CD4-positive, alpha-beta T cell (primary cell): ENCODE results near the gene CYB5R3. TPM values are rescaled to one million over a fixed set of nuclear protein-coding genes. Genes with fewer than 3 reads are reported as not detected.
"Not testable (repeated sequence)": the region's sequence is repeated elsewhere in the genome, so short reads cannot be mapped to it uniquely, and the experiment has no call there.

Source experiments
- ATAC-seq: fragments of 200-7000 bp; cut with Tn5 transposase; one replicate; pipeline ENCODE4 v1.10.0; 2022; ENCODE audit warnings: mild to moderate bottlenecking; ENCODE audit not compliant: poor library complexity
- CTCF ChIA-PET: fragments of 350-600 bp; sonication (Branson Sonifier 250); formaldehyde crosslinking; loops from one replicate; lab custom pipeline; 2021; ENCODE audit warnings: antibody characterized with exemption, inconsistent platforms; lab: Charles Lee
- POLR2A ChIA-PET: fragments of 350-600 bp; sonication (Branson Sonifier 250); formaldehyde crosslinking; loops from one replicate; lab custom pipeline; 2021; ENCODE audit warnings: antibody characterized with exemption, inconsistent platforms; lab: Charles Lee
- DNase-seq, 14 experiments: peaks; one replicate each; pipeline ENCODE4 v3.0.0-alpha.2; 2013 to 2020; ENCODE audit warnings: mixed read lengths in 2 of 14
- H3K27ac ChIP-seq, 2 donors: one replicate each; pipeline versions ENCODE4 v1.5.1 to v1.7.0; 2013; ENCODE audit warnings: low read length in 2 of 2, low read depth in 1 of 2, mild to moderate bottlenecking in 1 of 2
- H3K27me3 ChIP-seq, 2 experiments: 1 replicate in 1 of 2; 2 replicates in 1 of 2; pipeline versions ENCODE4 v1.6.1 to v1.7.0; 2013; ENCODE audit warnings: low read length in 2 of 2, control low read depth in 1 of 2, mild to moderate bottlenecking in 1 of 2, moderate library complexity in 1 of 2; ENCODE audit not compliant: insufficient read depth in 2 of 2, control insufficient read depth in 1 of 2
- H3K36me3 ChIP-seq: one replicate; pipeline ENCODE4 v1.6.1; 2013; ENCODE audit warnings: low read length, control low read depth; ENCODE audit not compliant: insufficient read depth
- H3K4me1 ChIP-seq: one replicate; pipeline ENCODE4 v1.6.1; 2013; ENCODE audit warnings: low read length, control low read depth; ENCODE audit not compliant: insufficient read depth
- H3K4me3 ChIP-seq: one replicate; pipeline ENCODE4 v1.5.1; 2013; ENCODE audit warnings: mild to moderate bottlenecking, low read length, moderate library complexity
- H3K9me3 ChIP-seq, 2 experiments: 1 replicate in 1 of 2; 2 replicates in 1 of 2; pipeline versions ENCODE4 v1.6.1 to v1.7.0; 2013; ENCODE audit warnings: low read length in 2 of 2, mild to moderate bottlenecking in 2 of 2, control low read depth in 1 of 2, moderate library complexity in 1 of 2; ENCODE audit not compliant: control insufficient read depth in 1 of 2, insufficient read depth in 1 of 2
- H3K27ac Mint-ChIP-seq: one replicate; pipeline ENCODE4 v1.8.0; 2020; ENCODE audit warnings: mixed read lengths
- H3K27me3 Mint-ChIP-seq: one replicate; pipeline ENCODE4 v1.8.0; 2021; ENCODE audit warnings: mixed read lengths
- H3K36me3 Mint-ChIP-seq: one replicate; pipeline ENCODE4 v1.8.0; 2021; ENCODE audit warnings: low read depth, mixed read lengths
- H3K4me1 Mint-ChIP-seq: one replicate; pipeline ENCODE4 v1.8.0; 2021; ENCODE audit warnings: low read depth, mixed read lengths
- H3K4me3 Mint-ChIP-seq: one replicate; pipeline ENCODE4 v1.8.0; 2020; ENCODE audit warnings: mild to moderate bottlenecking, mixed read lengths
- H3K9me3 Mint-ChIP-seq: one replicate; pipeline ENCODE4 v1.8.0; 2020; ENCODE audit warnings: mixed read lengths
- intact Hi-C, 2 experiments: fragments of 100-400 bp; cut with DNase I in 1 of 2; cut with micrococcal nuclease in 1 of 2; formaldehyde crosslinking; loops; one replicate each; pipeline versions ENCODE4 v1.15.1 to v1.9.0; 2023 to 2025; cut with DNase I, micrococcal nuclease
- total RNA-seq, 174 experiments: library from RNA in 2 of 174; stranded (reverse) in 2 of 174; gene quantifications; one replicate each; pipeline ENCODE4 v1.2.3 and lab custom pipeline; 2021 to 2026
- TF ChIP-seq, protein P1 (sequence below): fragments of 200-600 bp; IDR thresholded peaks from one replicate; pipeline ENCODE4 v1.8.0; 2022; ENCODE audit warnings: antibody characterized with exemption, mild to moderate bottlenecking

Gene CYB5R3
- total RNA-seq, 2 experiments from 2014 or later: 39.8 to 41.2 TPM

DNA sequence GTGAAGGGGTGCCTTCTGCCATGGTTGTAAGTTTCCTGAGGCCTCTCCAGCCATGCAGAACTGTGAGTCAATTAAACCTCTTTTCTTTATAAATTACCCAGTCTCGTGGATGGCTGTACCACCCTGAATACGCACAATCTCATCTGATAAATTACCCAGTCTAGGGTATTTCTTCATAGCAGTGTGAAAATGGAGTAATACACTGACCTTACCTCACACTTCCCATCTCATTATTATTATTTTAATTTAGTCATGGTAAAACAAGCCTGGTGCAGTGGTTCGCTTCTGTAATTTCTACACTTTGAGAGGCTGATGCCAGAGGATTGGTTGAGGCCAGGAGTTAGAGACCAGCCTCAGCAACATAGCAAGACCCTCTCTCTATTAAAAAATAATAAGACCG is 30.5 kb upstream of the CYB5R3 start:
- no peaks in the 10 kb centered on the region for H3K36me3 Mint-ChIP-seq

DNA sequence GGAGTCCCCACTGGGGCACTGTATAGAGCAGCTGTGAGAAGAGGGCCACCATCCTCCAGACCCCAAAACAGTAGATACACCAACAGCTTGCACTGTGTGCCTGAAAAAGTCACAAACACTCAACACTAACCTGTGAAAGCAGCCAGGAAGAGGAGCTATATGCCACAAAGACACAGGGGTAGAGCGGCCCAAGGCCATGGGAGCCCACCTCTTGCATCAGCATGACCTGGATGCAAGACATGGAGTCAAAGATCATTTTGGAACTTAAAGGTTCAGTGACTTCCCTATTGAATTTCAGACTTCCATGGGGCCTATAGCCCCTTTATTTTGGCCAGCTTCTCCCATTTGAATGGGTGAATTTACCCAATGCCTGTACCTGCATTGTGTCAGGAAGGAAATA is 29.7 kb upstream of the CYB5R3 start:
- DNase-seq (no peak), ATAC-seq (no peak)
- no peaks in the 10 kb centered on the region for H3K27me3 ChIP-seq
- H3K27ac ChIP-seq: no peak overlapping the region
- no peaks in the 10 kb centered on the region for H3K36me3 ChIP-seq
- CTCF ChIA-PET: no interaction called here
- H3K27me3 Mint-ChIP-seq: peaks cover 6% of the 10 kb centered on the region
- no peaks in the 10 kb centered on the region for H3K4me1 ChIP-seq
- TF ChIP-seq, protein P1, sequence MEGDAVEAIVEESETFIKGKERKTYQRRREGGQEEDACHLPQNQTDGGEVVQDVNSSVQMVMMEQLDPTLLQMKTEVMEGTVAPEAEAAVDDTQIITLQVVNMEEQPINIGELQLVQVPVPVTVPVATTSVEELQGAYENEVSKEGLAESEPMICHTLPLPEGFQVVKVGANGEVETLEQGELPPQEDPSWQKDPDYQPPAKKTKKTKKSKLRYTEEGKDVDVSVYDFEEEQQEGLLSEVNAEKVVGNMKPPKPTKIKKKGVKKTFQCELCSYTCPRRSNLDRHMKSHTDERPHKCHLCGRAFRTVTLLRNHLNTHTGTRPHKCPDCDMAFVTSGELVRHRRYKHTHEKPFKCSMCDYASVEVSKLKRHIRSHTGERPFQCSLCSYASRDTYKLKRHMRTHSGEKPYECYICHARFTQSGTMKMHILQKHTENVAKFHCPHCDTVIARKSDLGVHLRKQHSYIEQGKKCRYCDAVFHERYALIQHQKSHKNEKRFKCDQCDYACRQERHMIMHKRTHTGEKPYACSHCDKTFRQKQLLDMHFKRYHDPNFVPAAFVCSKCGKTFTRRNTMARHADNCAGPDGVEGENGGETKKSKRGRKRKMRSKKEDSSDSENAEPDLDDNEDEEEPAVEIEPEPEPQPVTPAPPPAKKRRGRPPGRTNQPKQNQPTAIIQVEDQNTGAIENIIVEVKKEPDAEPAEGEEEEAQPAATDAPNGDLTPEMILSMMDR: no peak
- peaks cover 2% of the 10 kb centered on the region for H3K9me3 Mint-ChIP-seq
- H3K9me3 ChIP-seq: peaks cover 0 to 7% of the 10 kb centered on the region in 2 experiments
- no peaks in the 10 kb centered on the region for H3K4me1 Mint-ChIP-seq
- intact Hi-C loops: no loop called here
- POLR2A ChIA-PET: no interaction called here
- no peaks in the 10 kb centered on the region for H3K36me3 Mint-ChIP-seq
- no peak overlapping the region for H3K27ac Mint-ChIP-seq
- no peak overlapping the region for H3K4me3 Mint-ChIP-seq
- no peak overlapping the region for H3K4me3 ChIP-seq

More for the DNA sequence above, 30.5 kb upstream of the CYB5R3 start:
- ATAC-seq (no peak), DNase-seq (no peak)
- Mint-ChIP-seq H3K4me3 (no peak overlapping the region), H3K4me1 (no peaks in the 10 kb centered on the region), H3K27ac (no peak overlapping the region), H3K27me3 (peaks cover 6% of the 10 kb centered on the region), H3K9me3 (peaks cover 2% of the 10 kb centered on the region)
- Histone ChIP-seq H3K27me3 (no peaks in the 10 kb centered on the region), H3K36me3 (no peaks in the 10 kb centered on the region), H3K4me3 (no peak overlapping the region), H3K4me1 (no peaks in the 10 kb centered on the region), H3K9me3 (peaks cover 0 to 7% of the 10 kb centered on the region in 2 experiments), H3K27ac (no peak overlapping the region)
- TF ChIP-seq, protein P1: no peak
- intact Hi-C loops: no loop called here
- POLR2A ChIA-PET: no interaction called here
- CTCF ChIA-PET: no interaction called here

DNA sequence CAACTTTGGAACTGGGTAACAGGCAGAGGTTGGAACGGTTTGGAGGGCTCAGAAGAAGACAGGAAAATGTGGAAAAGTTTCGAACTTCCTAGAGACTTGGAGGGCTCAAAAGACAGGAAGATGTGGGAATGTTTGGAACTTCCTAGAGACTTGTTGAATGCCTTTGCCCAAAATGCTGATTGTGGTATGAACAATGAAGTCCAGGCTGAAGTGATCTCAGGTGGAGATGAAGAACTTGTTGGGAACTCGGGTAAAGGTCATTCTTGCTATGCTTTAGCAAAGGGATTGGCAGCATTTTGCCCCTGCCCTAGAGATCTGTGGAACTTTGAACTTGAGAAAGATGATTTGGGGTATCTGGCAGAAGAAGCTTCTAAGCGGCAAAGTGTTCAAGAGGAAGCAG is 28.7 kb upstream of the CYB5R3 start:
- H3K36me3 ChIP-seq, H3K4me1 Mint-ChIP-seq, H3K4me3 ChIP-seq, POLR2A ChIA-PET, H3K27ac ChIP-seq, H3K9me3 ChIP-seq, intact Hi-C loops, H3K9me3 Mint-ChIP-seq, H3K27ac Mint-ChIP-seq, DNase-seq, H3K4me1 ChIP-seq, H3K27me3 Mint-ChIP-seq, H3K27me3 ChIP-seq, CTCF ChIA-PET, H3K36me3 Mint-ChIP-seq, H3K4me3 Mint-ChIP-seq, ATAC-seq: not testable (repeated sequence)

DNA sequence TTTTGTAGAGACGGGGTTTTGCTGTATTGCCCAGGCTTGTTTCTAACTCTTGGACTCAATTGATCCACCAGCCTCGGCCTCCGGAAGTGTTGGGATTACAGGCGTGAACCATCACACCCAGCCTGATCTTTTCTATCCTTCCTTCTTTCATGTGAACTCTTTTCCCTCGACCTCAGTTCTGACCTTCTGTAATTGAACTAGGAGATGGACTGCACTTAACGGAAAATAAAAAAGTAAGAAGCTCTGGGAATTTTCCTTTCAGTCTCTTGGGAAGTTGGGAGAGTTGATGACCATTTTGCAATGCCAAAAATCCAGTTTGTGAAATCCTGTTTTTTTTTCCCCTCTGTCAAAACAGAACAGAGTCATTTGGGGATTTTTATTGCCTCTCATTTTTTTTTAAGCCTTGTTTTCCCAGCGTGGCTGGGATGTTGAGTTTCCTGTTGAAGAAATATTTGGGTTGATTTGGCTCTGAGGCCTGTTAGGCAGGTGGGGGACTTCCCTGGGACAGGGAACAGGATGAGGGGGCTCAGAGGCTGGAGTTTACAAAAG is 26.9 kb upstream of the CYB5R3 start:
- H3K36me3 Mint-ChIP-seq: no peaks in the 10 kb centered on the region
- Histone ChIP-seq H3K4me3 (no peak overlapping the region), H3K36me3 (no peaks in the 10 kb centered on the region), H3K27ac (no peak overlapping the region), H3K9me3 (peaks cover 0 to 7% of the 10 kb centered on the region in 2 experiments), H3K27me3 (no peaks in the 10 kb centered on the region), H3K4me1 (peaks cover 5% of the 10 kb centered on the region)
- intact Hi-C loops: no loop called here
- no peak overlapping the region for H3K4me3 Mint-ChIP-seq
- DNase-seq (no peak), ATAC-seq (no peak)
- POLR2A ChIA-PET: interaction anchor here (0.6 kb wide), 1 partner anchor 30 kb away, joined by 3 read pairs; no protein-coding TSS in a partner anchor
- no peaks in the 10 kb centered on the region for H3K27me3 Mint-ChIP-seq
- CTCF ChIA-PET: no interaction called here
- TF ChIP-seq, protein P1: no peak
- no peak overlapping the region for H3K27ac Mint-ChIP-seq
- H3K9me3 Mint-ChIP-seq: peaks cover 2% of the 10 kb centered on the region
- H3K4me1 Mint-ChIP-seq: peaks cover 4% of the 10 kb centered on the region
